ENCODE results near the gene KLK10.

GRCh38 chr19:51019544-51019925, at the start of gene KLK10:
- TF ChIP-seq CTCF (IDR thresholded peaks at IDR 0.05; ENCODE audit: extremely low read depth in 1 of 2, insufficient read depth in 1 of 2, low read depth in 1 of 2, low read length in 2 of 2), result no peak
- TF ChIP-seq EZH2 (IDR thresholded peaks at IDR 0.05; ENCODE audit: borderline replicate concordance, low read depth, low read length, severe bottlenecking), result no peak
- TF ChIP-seq MYC (IDR thresholded peaks at IDR 0.05; ENCODE audit: low read depth, low read length), result no peak
- TF ChIP-seq POLR2A (IDR thresholded peaks at IDR 0.05; ENCODE audit: low read depth, low read length), result no peak
- TF ChIP-seq GATA2 (IDR thresholded peaks at IDR 0.05; ENCODE audit: insufficient read depth, insufficient read length, low read depth, low read length), result no peak
- no peak for TF ChIP-seq JUN (IDR thresholded peaks at IDR 0.05; ENCODE audit: borderline replicate concordance, insufficient read depth, insufficient read length, low read depth)
- TF ChIP-seq POLR2AphosphoS5 (IDR thresholded peaks at IDR 0.05; ENCODE audit: insufficient read depth, low read depth, low read length), result no peak
- no peak for TF ChIP-seq MAX (IDR thresholded peaks at IDR 0.05; ENCODE audit: insufficient read depth, insufficient read length)

All from endothelial cell of umbilical vein (primary cell).